ENCODE measurements around the gene U2AF1L4.
A peak's percentile ranks its signal among the peaks of the same experiment; 100 is the strongest.

U2AF1L4 gene

GRCh38 chr19:35773020-35773806 is 28.0 kb upstream of the U2AF1L4 start:
- ChIA-PET CTCF (interaction anchor here (0.5 to 1.8 kb wide), 7 partner anchors 21 to 220 kb away, joined by 3 to 5 read pairs (median 3); no protein-coding TSS in a partner anchor), POLR2A (interaction anchor here (0.6 to 3.8 kb wide), 16 partner anchors 9 to 241 kb away, joined by 3 to 39 read pairs (median 5); partner anchors contain the start of genes ALKBH6, HSPB6, IGFLR1 and LIN37)
- Histone ChIP-seq H3K4me1 (ENCODE audit: control insufficient read depth, insufficient read depth, low read length) (peaks cover 24% of the 10 kb centered on the region), H3K9me3 (ENCODE audit: control insufficient read depth, insufficient read depth, low read depth, low read length) (no peaks in the 10 kb centered on the region), H3K4me3 (ENCODE audit: low read depth, low read length) (no peak overlapping the region), H3K36me3 (ENCODE audit: control insufficient read depth in 2 of 2, insufficient read depth in 1 of 2, low read length in 2 of 2) (peaks cover 16 to 30% of the 10 kb centered on the region in 2 experiments), H3K27ac (ENCODE audit: extremely low read depth, low read depth, low read length) (no peak overlapping the region)
- TF ChIP-seq ZNF169 (tag by site-specific recombination; IDR thresholded peaks at IDR 0.05) (no peak), ZNF677 (tag by site-specific recombination; IDR thresholded peaks at IDR 0.05) (no peak), ZNF175 (tag by site-specific recombination; IDR thresholded peaks at IDR 0.05) (no peak), KLF17 (tag by site-specific recombination; IDR thresholded peaks at IDR 0.05) (peak; percentile 50; the same call in 1 of the 2 replicates), SP2 (tag by site-specific recombination; IDR thresholded peaks at IDR 0.05) (peak; percentile 31; the same call in 1 of the 2 replicates), ZNF24 (tag by site-specific recombination; IDR thresholded peaks at IDR 0.05) (no peak), WT1 (tag by site-specific recombination; IDR thresholded peaks at IDR 0.05) (peak; percentile 41), ZNF777 (tag by site-specific recombination; IDR thresholded peaks at IDR 0.05; ENCODE audit: borderline replicate concordance) (no peak), ZNF768 (tag by site-specific recombination; IDR thresholded peaks at IDR 0.05) (no peak), ZEB2 (tag by site-specific recombination; IDR thresholded peaks at IDR 0.05) (no peak), ZNF629 (tag by site-specific recombination; IDR thresholded peaks at IDR 0.05) (peak; percentile 32), ZNF510 (tag by site-specific recombination; IDR thresholded peaks at IDR 0.05; ENCODE audit: insufficient replicate concordance) (no peak), ZNF433 (tag by site-specific recombination; IDR thresholded peaks at IDR 0.05; ENCODE audit: low read depth) (no peak), PRDM1 (tag by site-specific recombination; IDR thresholded peaks at IDR 0.05) (peak; percentile 83; the same call in 1 of the 2 replicates), BCL6B (tag by site-specific recombination; IDR thresholded peaks at IDR 0.05) (peak; percentile 99), ZNF335 (tag by site-specific recombination; conservative IDR thresholded peaks at IDR 0.05) (peak; percentile 33), GFI1B (tag by site-specific recombination; IDR thresholded peaks at IDR 0.05) (peak; percentile 64), ZNF391 (tag by site-specific recombination; IDR thresholded peaks at IDR 0.05; ENCODE audit: borderline replicate concordance, low read depth) (no peak), ZNF560 (tag by site-specific recombination; IDR thresholded peaks at IDR 0.05; ENCODE audit: borderline replicate concordance) (no peak), ZBTB11 (tag by site-specific recombination; conservative IDR thresholded peaks at IDR 0.05; ENCODE audit: low read depth) (no peak)

All from HEK293 (cell line).